ENCODE measurements around the gene HSPG2.

DNA sequence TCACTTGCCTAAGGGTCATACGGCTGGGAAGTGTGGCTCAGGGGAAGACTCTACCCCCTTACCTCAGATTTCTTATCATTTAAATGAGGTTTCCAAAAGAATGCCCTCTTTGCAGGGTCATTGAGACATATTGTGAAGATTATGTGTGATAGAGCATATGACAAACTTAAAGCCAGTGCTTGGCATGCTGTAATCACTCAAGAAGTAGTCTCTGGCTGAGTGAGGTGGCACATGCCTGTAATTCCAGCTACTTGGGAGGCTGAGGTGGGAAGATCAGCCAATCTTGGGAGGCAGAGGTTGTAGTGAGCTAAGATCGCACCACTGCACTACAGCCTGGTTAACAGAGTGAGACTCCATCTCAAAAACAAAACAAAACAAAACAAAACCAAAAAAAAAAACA lies 132.6 kb downstream of the HSPG2 start:
- TF ChIP-seq, protein P1, sequence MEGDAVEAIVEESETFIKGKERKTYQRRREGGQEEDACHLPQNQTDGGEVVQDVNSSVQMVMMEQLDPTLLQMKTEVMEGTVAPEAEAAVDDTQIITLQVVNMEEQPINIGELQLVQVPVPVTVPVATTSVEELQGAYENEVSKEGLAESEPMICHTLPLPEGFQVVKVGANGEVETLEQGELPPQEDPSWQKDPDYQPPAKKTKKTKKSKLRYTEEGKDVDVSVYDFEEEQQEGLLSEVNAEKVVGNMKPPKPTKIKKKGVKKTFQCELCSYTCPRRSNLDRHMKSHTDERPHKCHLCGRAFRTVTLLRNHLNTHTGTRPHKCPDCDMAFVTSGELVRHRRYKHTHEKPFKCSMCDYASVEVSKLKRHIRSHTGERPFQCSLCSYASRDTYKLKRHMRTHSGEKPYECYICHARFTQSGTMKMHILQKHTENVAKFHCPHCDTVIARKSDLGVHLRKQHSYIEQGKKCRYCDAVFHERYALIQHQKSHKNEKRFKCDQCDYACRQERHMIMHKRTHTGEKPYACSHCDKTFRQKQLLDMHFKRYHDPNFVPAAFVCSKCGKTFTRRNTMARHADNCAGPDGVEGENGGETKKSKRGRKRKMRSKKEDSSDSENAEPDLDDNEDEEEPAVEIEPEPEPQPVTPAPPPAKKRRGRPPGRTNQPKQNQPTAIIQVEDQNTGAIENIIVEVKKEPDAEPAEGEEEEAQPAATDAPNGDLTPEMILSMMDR (IDR thresholded peaks at IDR 0.05 in 2 of 3, conservative IDR thresholded peaks at IDR 0.05 in 1 of 3; ENCODE audit: control insufficient read depth in 2 of 3, extremely low read depth in 1 of 3, insufficient read depth in 1 of 3, low read depth in 3 of 3, low read length in 3 of 3) = no peak
- no peak for TF ChIP-seq SIN3A (IDR thresholded peaks at IDR 0.05; ENCODE audit: low read depth, low read length)
- TF ChIP-seq KDM1A (IDR thresholded peaks at IDR 0.05; ENCODE audit: borderline replicate concordance) = no peak
- TF ChIP-seq HDAC6 (IDR thresholded peaks at IDR 0.05; ENCODE audit: unreplicated experiment) = no peak
- no peak for TF ChIP-seq ZNF24 (IDR thresholded peaks at IDR 0.05)
- TF ChIP-seq ETV6 (conservative IDR thresholded peaks at IDR 0.05 in 1 of 2, IDR thresholded peaks at IDR 0.05 in 1 of 2; ENCODE audit: borderline replicate concordance in 1 of 2, low read depth in 1 of 2) = no peak
- TF ChIP-seq, protein P2, sequence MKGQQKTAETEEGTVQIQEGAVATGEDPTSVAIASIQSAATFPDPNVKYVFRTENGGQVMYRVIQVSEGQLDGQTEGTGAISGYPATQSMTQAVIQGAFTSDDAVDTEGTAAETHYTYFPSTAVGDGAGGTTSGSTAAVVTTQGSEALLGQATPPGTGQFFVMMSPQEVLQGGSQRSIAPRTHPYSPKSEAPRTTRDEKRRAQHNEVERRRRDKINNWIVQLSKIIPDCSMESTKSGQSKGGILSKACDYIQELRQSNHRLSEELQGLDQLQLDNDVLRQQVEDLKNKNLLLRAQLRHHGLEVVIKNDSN (IDR thresholded peaks at IDR 0.05; ENCODE audit: borderline replicate concordance, extremely low read length, insufficient read depth, low read depth, low read length) = no peak
- TF ChIP-seq JUND (IDR thresholded peaks at IDR 0.05; ENCODE audit: low read depth, low read length) = no peak
- no peak for TF ChIP-seq POLR2AphosphoS5 (IDR thresholded peaks at IDR 0.05; ENCODE audit: low read length)
- TF ChIP-seq PAX8 (IDR thresholded peaks at IDR 0.05) = no peak
- TF ChIP-seq, protein P3, sequence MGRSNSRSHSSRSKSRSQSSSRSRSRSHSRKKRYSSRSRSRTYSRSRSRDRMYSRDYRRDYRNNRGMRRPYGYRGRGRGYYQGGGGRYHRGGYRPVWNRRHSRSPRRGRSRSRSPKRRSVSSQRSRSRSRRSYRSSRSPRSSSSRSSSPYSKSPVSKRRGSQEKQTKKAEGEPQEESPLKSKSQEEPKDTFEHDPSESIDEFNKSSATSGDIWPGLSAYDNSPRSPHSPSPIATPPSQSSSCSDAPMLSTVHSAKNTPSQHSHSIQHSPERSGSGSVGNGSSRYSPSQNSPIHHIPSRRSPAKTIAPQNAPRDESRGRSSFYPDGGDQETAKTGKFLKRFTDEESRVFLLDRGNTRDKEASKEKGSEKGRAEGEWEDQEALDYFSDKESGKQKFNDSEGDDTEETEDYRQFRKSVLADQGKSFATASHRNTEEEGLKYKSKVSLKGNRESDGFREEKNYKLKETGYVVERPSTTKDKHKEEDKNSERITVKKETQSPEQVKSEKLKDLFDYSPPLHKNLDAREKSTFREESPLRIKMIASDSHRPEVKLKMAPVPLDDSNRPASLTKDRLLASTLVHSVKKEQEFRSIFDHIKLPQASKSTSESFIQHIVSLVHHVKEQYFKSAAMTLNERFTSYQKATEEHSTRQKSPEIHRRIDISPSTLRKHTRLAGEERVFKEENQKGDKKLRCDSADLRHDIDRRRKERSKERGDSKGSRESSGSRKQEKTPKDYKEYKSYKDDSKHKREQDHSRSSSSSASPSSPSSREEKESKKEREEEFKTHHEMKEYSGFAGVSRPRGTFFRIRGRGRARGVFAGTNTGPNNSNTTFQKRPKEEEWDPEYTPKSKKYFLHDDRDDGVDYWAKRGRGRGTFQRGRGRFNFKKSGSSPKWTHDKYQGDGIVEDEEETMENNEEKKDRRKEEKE (IDR thresholded peaks at IDR 0.05) = no peak
- no peak for TF ChIP-seq RFX5 (IDR thresholded peaks at IDR 0.05; ENCODE audit: low read depth, low read length)
- TF ChIP-seq CHD4 (IDR thresholded peaks at IDR 0.05) = no peak
- no peak for TF ChIP-seq FOS (IDR thresholded peaks at IDR 0.05; ENCODE audit: borderline replicate concordance, extremely low read depth, insufficient read length)

Measured in GM12878 (cell line).